Measurements from ENCODE around the gene ZBTB47. TPM values are rescaled to one million over a fixed set of nuclear protein-coding genes. Genes with fewer than 3 reads are reported as not detected.

ZBTB47 gene
- total and polyA plus RNA-seq, 12 donors: 52.2 to 145 (median 106) TPM

GRCh38 chr3:42686832-42687650, 33.5 kb downstream of the ZBTB47 start:
- intact Hi-C loops (cut with DNase I): no loop called here
- Histone ChIP-seq H3K9me3 (no peaks in the 10 kb centered on the region), H3K27ac (peak overlapping the region in 1 of 10 donors; percentile 2), H3K27me3 (peaks cover 0 to 23% (median 11%) of the 10 kb centered on the region in 7 donors), H3K4me3 (no peak overlapping the region), H3K4me1 (peaks cover 4 to 40% (median 20%) of the 10 kb centered on the region in 9 donors), H3K36me3 (no peaks in the 10 kb centered on the region)
- TF ChIP-seq, protein P1, sequence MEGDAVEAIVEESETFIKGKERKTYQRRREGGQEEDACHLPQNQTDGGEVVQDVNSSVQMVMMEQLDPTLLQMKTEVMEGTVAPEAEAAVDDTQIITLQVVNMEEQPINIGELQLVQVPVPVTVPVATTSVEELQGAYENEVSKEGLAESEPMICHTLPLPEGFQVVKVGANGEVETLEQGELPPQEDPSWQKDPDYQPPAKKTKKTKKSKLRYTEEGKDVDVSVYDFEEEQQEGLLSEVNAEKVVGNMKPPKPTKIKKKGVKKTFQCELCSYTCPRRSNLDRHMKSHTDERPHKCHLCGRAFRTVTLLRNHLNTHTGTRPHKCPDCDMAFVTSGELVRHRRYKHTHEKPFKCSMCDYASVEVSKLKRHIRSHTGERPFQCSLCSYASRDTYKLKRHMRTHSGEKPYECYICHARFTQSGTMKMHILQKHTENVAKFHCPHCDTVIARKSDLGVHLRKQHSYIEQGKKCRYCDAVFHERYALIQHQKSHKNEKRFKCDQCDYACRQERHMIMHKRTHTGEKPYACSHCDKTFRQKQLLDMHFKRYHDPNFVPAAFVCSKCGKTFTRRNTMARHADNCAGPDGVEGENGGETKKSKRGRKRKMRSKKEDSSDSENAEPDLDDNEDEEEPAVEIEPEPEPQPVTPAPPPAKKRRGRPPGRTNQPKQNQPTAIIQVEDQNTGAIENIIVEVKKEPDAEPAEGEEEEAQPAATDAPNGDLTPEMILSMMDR (IDR thresholded peaks at IDR 0.05): no peak
- ATAC-seq (no peak), DNase-seq (no peak)
- WGBS, 2 donors: 77 to 81% methylated on average over 7 of the region's 7 CpGs

- ATAC-seq (no peak), DNase-seq (peak in 1 of 2 donors; percentile 22)
- Histone ChIP-seq H3K36me3 (no peaks in the 10 kb centered on the region), H3K9me3 (no peaks in the 10 kb centered on the region), H3K27ac (peak overlapping the region in 1 of 10 donors; percentile 7), H3K4me3 (no peak overlapping the region), H3K27me3 (peaks cover 0 to 23% (median 11%) of the 10 kb centered on the region in 7 donors), H3K4me1 (peaks cover 4 to 36% (median 20%) of the 10 kb centered on the region in 9 donors)
- intact Hi-C loops (cut with DNase I): no loop called here
- TF ChIP-seq, protein P1 (IDR thresholded peaks at IDR 0.05): no peak
- 79 to 87% methylated on average over 15 of the region's 15 CpGs for WGBS, 2 donors
Observed at GRCh38 chr3:42688016-42688415, 34.5 kb downstream of the ZBTB47 start.

DNA sequence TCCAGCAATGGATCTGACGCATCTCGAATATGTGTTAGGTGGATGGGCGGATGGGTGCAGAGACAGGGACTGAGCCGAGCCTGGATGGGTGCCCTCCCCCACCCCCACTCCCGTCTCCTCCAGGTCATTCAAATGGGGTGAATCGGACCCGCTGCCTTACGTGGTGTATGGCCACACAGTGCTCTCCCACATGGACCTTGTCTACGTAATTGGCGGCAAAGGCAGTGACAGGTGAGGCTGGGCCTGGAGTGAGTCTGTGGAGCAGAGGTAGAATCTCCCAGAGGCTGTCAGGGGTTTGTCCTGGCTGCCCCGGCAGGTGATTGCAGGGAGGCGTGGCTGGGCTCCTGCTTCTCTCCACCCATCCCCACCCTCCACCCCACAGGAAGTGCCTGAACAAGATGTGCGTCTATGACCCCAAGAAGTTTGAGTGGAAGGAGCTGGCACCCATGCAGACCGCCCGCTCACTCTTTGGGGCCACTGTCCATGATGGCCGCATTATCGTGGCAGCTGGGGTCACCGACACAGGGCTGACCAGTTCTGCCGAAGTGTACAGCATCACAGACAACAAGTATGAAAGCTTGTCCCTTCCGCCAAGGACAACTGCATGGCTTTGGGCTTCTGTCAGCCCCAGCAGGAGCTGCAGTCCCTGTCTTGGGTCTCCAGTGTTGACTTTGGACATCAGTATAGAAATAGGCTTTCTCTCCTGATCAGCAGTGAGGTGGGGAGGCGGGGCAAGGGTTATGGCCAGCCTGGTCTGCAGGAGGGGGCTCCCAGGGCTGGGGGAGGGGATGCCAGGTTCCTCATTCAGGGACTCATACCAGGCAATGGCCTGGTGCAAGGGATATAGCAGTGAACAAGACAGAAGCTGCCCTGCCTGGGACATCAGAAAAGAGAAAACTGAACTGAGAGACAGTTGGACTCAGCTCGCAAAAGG, 35.3 kb downstream of the ZBTB47 start:
- intact Hi-C loops (cut with DNase I): no loop called here
- no peak overlapping the region for H3K27ac ChIP-seq
- no peaks in the 10 kb centered on the region for H3K9me3 ChIP-seq
- no peak for DNase-seq
- no peak overlapping the region for H3K4me3 ChIP-seq
- H3K4me1 ChIP-seq: peaks cover 4 to 29% (median 12%) of the 10 kb centered on the region in 9 donors
- ATAC-seq: no peak
- H3K27me3 ChIP-seq: peaks cover 0 to 23% (median 11%) of the 10 kb centered on the region in 7 donors
- WGBS, 2 donors: 89 to 92% methylated on average over 22 of the region's 22 CpGs
- no peaks in the 10 kb centered on the region for H3K36me3 ChIP-seq
- TF ChIP-seq, protein P1 (IDR thresholded peaks at IDR 0.05): no peak

GRCh38 chr3:42689421-42690014, 36.0 kb downstream of the ZBTB47 start:
- Histone ChIP-seq H3K4me3 (no peak overlapping the region), H3K9me3 (no peaks in the 10 kb centered on the region), H3K27ac (no peak overlapping the region), H3K4me1 (peaks cover 1 to 25% (median 9%) of the 10 kb centered on the region in 9 donors), H3K36me3 (no peaks in the 10 kb centered on the region), H3K27me3 (peaks cover 0 to 23% (median 11%) of the 10 kb centered on the region in 7 donors)
- intact Hi-C loops (cut with DNase I): no loop called here
- TF ChIP-seq, protein P1 (IDR thresholded peaks at IDR 0.05): no peak
- WGBS, 2 donors: 59 to 63% methylated on average over 9 of the region's 9 CpGs
- no peak for DNase-seq
- no peak for ATAC-seq
